Left ventricle myocardium superior (tissue), 1 donor: ENCODE results near the gene C3orf52. TPM values are rescaled to one million over a fixed set of nuclear protein-coding genes. Genes with fewer than 3 reads are reported as not detected.
A peak's percentile ranks its signal among the peaks of the same experiment; 100 is the strongest.

Experiments used
- ATAC-seq: fragments of 200-7000 bp; cut with Tn5 transposase; one replicate; pipeline ENCODE4 v1.9.1; 2020; ENCODE audit warnings: mild to moderate bottlenecking, moderate library complexity
- DNase-seq: peaks from one replicate; pipeline ENCODE4 v3.0.0-alpha.2; 2020
- intact Hi-C: fragments of 100-400 bp; cut with micrococcal nuclease; formaldehyde crosslinking; loops from one replicate; pipeline ENCODE4 v1.11.0; 2022
- total RNA-seq: library from RNA; stranded (reverse); fragmentation: NEBNext Ultra II Directional; extraction: Animal tissue kit (Norgen Biotek cat#: 25700); gene quantifications from one replicate; pipeline ENCODE4 v1.2.1, GENCODE V29; 2021
- donor health status: DM: no; HTN: yes; CAD: no; lungs with severe emphysema.

Gene C3orf52
- total RNA-seq, 1 donor from 2014 or later: 1.7 TPM

- intact Hi-C loops: no loop called here
- ATAC-seq (no peak), DNase-seq (no peak)
Measured at GRCh38 chr3:112084980-112085705, 1.0 kb upstream of the C3orf52 start.

DNA sequence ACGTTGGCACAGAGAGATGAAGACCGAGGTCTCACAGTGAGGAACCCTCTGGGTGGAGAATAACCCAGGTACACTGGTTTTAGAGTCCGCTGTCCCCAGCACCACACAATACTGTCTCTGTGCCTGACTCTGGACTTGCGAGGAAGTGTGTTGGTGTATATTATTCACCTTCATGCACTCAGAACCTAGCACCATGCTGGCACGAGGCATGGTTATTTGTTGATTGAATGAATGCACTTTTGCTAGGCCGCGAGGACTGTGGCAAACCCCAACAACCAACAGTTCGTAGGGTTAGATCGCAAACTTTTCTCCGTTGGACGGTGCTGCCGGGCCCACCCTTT is 484 bp upstream of the C3orf52 start:
- no peak for DNase-seq
- no peak for ATAC-seq
- intact Hi-C loops: no loop called here

DNA sequence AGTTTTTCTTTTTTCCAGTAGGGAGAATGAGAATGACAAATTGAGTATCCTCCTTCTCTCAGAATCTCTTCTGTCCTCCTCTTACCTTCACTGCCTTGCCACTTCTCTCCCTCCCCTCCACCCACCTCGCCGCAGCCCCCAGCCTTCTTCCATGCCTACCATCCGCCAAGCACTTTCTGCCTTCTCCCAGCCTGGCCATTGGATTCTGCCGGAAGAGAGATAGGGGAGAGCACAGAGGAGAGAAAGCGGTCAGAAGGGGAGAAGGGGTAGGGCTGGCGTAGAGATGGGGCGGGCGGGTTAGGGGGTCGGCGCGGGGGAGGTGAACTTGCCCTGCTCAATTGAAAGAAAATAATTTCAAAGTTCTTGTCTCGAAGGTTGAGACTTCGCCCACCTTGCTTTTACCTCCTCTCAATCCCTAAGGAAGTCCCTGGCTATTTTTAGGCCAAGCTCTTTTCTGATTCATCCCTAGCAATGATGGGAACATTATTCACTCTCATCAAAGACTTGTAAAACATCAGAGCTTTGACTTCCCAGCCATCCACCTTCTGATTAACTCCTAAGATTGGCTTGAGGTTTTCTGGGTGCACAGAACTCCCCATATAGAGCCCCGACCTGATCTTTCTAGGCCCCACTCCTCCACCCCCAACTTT is 811 bp downstream of the C3orf52 start:
- DNase-seq (no peak), ATAC-seq (peak; percentile 1)
- intact Hi-C loops: no loop called here

GRCh38 chr3:112087746-112088145 is 1.6 kb downstream of the C3orf52 start:
- ATAC-seq (no peak), DNase-seq (no peak)
- intact Hi-C loops: no loop called here

- intact Hi-C loops: no loop called here
- no peak for ATAC-seq
- no peak for DNase-seq
Measured at GRCh38 chr3:112088944-112089343, 2.8 kb downstream of the C3orf52 start.

DNA sequence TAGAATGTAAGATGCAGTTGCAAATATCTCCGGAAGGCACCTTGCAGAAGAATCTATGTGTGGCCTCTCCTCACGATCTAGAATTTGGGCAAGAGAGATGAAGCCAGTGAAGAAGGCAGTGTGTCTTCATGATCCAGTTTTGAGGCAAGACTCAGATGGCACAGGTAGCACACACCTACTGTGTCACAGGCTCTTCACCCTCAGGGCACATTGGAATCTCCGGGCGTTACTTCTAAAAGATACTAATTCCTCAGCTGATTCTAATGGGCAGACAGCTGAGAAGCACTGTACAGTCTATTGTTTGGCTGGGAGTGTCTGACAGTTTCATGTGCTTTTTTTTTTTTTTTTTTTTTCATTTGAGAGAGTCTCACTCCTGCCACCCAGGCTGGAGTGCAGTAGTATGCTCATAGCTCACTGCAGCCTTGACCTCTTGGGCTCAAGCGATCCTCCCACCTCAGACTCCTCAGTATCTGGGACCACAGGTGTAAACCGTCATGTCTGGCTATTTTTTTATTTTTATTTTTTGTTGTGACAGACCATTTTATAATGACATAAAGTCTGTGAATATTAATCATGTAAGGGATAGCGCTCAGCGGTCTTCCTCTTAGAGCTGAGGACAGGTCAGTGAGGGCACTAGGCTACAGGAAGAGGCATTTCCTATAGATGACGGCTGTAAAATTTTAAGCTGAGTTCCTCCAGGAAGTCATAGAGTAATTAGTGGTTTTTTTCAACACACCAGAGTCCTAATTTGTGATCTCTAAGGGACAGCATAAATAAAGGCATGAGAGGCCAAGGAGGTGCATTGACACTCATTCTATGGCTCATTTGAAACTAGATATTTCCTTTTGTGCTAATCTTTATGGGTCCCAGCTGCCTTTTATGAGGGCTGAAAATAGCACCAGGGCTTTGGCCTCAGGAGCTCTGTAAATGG is 4.0 kb downstream of the C3orf52 start:
- no peak for DNase-seq
- intact Hi-C loops: no loop called here
- ATAC-seq: no peak

GRCh38 chr3:112090887-112091586 is 4.8 kb downstream of the C3orf52 start:
- DNase-seq (no peak), ATAC-seq (no peak)
- intact Hi-C loops: no loop called here

DNA sequence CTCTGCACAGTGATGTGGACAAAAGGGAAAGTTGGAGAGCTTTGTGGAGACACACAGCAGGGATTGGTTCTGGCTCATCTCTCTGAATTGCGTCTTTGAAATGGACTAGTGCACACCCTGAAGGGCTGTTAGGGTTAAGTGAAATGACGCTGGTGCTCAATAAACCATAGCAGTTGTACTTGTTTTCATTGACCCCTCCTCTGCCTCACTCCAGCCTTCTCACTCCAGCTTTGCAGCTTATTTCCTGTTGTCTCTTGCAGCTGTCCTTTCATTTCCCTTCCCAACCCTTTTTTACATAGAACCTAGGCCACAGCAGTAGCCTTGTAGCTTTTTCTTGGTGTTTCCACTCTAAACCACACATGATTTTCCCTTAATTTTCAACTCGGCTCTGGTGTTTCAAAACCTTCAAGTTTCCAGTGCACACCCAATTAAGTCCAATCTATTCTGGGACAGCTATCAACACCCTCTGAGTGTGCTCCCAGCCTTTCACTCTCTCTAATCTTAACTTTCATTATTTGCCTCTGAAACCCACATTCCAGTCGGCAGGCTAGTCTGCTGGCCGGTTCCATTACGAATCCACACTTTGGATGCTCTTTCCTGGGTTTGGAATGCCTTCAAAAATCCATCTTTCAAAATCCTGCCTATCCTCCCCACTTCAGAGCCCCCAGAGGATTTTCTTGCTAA is 6.4 kb downstream of the C3orf52 start:
- ATAC-seq (peak; percentile 85), DNase-seq (no peak)
- intact Hi-C loops: no loop called here

GRCh38 chr3:112093180-112093522 is 7.0 kb downstream of the C3orf52 start:
- DNase-seq: no peak
- ATAC-seq: peak; percentile 31
- intact Hi-C loops: no loop called here

- DNase-seq (no peak), ATAC-seq (no peak)
- intact Hi-C loops: no loop called here
Measured at GRCh38 chr3:112095731-112096130, 9.5 kb downstream of the C3orf52 start.

- intact Hi-C loops: no loop called here
- ATAC-seq (no peak), DNase-seq (no peak)
Measured at GRCh38 chr3:112096176-112096575, 10.0 kb downstream of the C3orf52 start.

GRCh38 chr3:112097378-112097777 is 11.2 kb downstream of the C3orf52 start:
- DNase-seq (no peak), ATAC-seq (peak; percentile 72)
- intact Hi-C loops: no loop called here

- no peak for ATAC-seq
- intact Hi-C loops: no loop called here
Measured at GRCh38 chr3:112101916-112102315, 15.7 kb downstream of the C3orf52 start.

GRCh38 chr3:112104774-112105173 is 18.6 kb downstream of the C3orf52 start:
- no peak for ATAC-seq
- intact Hi-C loops: no loop called here
- DNase-seq: no peak

More at GRCh38 chr3:112101916-112102315, 15.7 kb downstream of the C3orf52 start:
- DNase-seq: no peak

- intact Hi-C loops: no loop called here
- no peak for DNase-seq
- ATAC-seq: no peak
Measured at GRCh38 chr3:112109322-112109721, 23.1 kb downstream of the C3orf52 start.

GRCh38 chr3:112111785-112112402 is 25.7 kb downstream of the C3orf52 start:
- ATAC-seq (peak; percentile 81), DNase-seq (no peak)
- intact Hi-C loops: no loop called here

DNA sequence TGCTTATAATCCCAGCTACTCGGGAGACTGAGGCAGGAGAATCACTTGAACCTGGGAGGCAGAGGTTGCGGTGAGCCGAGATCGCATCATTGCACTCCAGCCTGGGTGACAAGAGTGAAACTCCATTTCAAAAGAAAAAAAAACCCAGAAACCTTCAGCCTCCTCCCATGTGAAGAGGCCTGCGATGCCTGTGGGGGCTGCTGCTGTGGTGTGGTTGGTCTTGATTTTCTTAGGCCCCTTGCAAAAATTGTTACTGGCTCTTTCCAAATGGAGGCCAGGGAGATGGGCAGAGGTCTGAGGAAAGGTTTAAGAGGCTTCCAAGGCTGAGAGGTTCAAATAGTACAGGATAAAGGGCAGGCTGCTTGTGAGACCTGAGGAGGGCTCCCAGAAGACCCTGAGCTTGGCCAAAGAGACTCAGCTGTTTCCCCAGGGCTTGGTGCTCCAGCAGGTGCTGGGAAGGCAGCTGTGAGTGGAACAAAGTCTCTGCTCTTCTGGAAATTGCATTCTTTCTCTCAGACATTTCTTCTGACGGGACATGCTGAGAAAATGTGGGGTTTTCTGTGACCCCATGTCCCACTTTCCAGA is 28.5 kb downstream of the C3orf52 start:
- ATAC-seq (no peak), DNase-seq (no peak)
- intact Hi-C loops: no loop called here

DNA sequence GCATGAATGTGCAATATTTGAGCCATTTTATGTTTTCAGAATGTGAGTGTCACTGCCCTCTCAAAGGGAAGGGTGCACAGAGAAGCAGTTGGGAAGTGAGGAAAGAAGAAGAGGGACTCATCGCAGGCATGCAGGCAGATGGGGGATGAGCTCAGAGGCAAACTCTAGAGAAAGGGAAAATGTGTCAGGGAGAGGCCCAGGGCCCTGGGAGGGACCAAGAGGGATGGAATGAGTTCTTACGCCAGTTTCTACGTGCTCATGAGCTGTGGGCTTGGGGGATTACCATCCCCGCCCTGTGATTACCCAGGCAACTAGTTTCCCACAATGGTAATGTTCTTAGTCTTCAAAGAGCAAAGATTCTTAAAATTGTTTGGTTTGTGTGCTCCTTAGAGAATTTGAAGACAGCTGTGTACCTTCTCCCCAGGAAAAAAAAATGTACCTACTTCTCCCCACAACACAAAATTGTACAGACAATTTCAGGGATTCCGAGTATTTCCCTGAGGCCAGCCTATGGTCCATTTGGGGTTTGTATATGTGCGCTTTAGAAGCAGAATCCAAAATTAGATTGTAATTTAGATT is 29.1 kb downstream of the C3orf52 start:
- DNase-seq (no peak), ATAC-seq (no peak)
- intact Hi-C loops: no loop called here
